Measurements from ENCODE around the gene CD93.

DNA sequence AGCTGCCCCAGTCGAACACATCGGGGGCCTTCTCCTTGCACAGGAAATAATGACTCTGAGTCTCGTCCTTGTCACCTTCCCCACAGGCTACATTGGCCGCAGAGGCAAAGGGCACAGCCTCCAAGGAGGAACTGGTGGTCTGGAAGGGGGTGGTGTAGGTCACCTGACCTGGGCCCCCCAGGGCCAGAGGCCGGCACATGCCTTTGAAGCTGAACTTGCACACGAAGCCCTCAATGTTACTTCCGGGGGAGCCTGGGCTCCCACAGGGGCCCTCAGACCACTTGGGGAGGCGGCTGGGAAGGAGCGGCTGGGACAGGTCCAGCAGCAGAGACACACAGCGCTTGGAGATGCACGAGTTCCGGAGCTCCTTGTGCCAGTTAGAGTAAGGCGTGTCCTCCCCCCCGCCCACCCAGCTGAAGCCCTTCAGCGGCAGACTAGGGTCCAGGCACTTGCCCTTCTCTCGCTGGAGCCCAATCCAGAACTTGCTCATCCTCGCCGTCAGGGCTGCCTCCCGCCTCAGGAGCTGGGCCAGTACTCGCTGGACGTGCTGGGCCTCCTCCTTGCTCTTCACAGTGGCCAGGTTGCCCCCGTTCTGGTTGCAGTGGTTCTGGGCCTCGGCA is 578 bp downstream of the CD93 start:
- TF ChIP-seq, protein P1, sequence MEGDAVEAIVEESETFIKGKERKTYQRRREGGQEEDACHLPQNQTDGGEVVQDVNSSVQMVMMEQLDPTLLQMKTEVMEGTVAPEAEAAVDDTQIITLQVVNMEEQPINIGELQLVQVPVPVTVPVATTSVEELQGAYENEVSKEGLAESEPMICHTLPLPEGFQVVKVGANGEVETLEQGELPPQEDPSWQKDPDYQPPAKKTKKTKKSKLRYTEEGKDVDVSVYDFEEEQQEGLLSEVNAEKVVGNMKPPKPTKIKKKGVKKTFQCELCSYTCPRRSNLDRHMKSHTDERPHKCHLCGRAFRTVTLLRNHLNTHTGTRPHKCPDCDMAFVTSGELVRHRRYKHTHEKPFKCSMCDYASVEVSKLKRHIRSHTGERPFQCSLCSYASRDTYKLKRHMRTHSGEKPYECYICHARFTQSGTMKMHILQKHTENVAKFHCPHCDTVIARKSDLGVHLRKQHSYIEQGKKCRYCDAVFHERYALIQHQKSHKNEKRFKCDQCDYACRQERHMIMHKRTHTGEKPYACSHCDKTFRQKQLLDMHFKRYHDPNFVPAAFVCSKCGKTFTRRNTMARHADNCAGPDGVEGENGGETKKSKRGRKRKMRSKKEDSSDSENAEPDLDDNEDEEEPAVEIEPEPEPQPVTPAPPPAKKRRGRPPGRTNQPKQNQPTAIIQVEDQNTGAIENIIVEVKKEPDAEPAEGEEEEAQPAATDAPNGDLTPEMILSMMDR (IDR thresholded peaks at IDR 0.05): no peak
- no peak for TF ChIP-seq EZH2 (IDR thresholded peaks at IDR 0.05)
